ENCODE measurements around the gene OR7G3.

DNA sequence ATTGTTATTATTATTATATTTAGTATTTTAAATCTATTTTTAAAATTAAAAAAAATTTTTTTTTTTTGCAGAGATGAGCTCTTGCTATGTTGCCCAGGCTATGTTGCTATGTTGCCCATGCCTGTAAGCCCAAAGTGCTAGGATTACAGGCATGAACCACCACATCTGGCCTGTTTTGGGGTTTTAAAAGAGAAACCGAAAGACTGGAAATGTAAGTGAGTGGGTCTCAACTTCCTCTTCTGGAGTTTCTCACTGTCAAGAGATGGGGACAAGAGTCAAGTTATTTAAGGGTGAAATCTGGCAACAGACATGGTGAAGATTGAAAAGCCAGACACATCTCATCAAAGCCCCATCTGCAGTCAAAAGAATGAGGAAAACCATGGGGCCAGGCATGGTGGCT lies 4.2 kb upstream of the OR7G3 start:
- no peak for TF ChIP-seq CTCF (conservative IDR thresholded peaks at IDR 0.05; ENCODE audit: low read depth, low read length)
- TF ChIP-seq EZH2 (IDR thresholded peaks at IDR 0.05; ENCODE audit: borderline replicate concordance, low read depth, low read length, poor library complexity, severe bottlenecking), result no peak
